Nephron (organoid): ENCODE measurements around the gene MEAK7.

ENCODE experiments used
- H3K27ac Mint-ChIP-seq, 3 experiments: 2 replicates each; pipeline ENCODE4 v1.8.0; 2020; ENCODE audit warnings: mixed read lengths in 3 of 3, mild to moderate bottlenecking in 2 of 3, moderate library complexity in 1 of 3
- H3K27me3 Mint-ChIP-seq: 2 replicates; pipeline ENCODE4 v1.8.0; 2021; ENCODE audit warnings: low read depth, mild to moderate bottlenecking, moderate library complexity, mixed read lengths
- H3K36me3 Mint-ChIP-seq: 2 replicates; pipeline ENCODE4 v1.8.0; 2020; ENCODE audit warnings: low read depth, mixed read lengths
- H3K4me1 Mint-ChIP-seq: 2 replicates; pipeline ENCODE4 v1.8.0; 2020; ENCODE audit warnings: mixed read lengths
- H3K4me3 Mint-ChIP-seq, 3 experiments: 2 replicates each; pipeline ENCODE4 v1.8.0; 2020; ENCODE audit warnings: mild to moderate bottlenecking in 3 of 3, mixed read lengths in 3 of 3, moderate library complexity in 2 of 3
- H3K9me3 Mint-ChIP-seq: 2 replicates; pipeline ENCODE4 v1.8.0; 2020; ENCODE audit warnings: mixed read lengths
- TF ChIP-seq, protein P1 (sequence below), 3 experiments: fragments of 200-600 bp; sonication (generic); IDR thresholded peaks; one replicate each; pipeline ENCODE4 v1.5.0; 2021; ENCODE audit warnings: antibody characterized with exemption in 3 of 3; ENCODE audit not compliant: unreplicated experiment in 3 of 3

The MEAK7 gene

DNA sequence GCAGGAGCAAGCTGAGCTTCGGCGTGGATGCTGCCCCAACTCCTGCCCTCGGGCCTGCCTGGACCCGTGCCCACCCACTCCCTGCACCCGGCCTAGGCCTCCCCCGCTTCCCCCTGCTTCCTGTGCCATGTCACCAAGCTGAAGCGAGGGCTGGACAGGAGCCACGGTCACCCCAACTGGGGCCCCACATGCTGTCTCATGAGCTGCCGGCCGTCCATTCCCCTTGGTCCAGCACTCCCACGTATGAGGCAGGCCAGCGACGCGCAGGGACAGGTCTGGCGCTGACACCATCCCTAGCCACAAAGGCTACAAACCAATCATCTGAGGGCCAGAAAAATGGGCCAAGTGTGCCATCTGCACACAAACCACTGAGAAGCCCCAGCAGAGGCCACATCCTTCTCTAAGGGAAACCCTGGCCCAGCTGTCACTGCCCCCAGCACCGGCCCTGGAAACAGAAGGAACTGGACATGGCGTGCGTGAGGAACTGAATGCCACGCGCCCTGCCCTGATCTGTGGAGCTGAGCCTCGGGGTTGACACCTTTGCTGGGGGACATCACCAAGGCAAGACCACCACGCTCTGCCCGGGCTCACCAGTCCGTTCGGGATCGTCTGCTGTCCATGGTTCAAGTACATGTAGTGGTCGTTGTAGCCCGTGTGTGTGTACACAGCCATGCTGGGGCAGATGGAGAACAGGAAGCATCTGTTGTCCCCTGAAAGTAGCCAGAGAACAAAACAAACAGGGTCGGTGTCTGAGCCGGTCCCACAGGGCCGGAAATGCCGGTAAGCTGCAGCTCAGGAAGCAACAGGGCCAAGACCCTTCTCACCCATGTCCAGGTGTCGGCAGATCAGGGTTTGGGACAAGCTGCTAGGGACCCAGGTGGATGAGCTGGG is 22.2 kb downstream of the MEAK7 start:
- H3K27ac Mint-ChIP-seq = peak overlapping the region in 2 of 3 experiments; percentile 15 to 40
- TF ChIP-seq, protein P1, sequence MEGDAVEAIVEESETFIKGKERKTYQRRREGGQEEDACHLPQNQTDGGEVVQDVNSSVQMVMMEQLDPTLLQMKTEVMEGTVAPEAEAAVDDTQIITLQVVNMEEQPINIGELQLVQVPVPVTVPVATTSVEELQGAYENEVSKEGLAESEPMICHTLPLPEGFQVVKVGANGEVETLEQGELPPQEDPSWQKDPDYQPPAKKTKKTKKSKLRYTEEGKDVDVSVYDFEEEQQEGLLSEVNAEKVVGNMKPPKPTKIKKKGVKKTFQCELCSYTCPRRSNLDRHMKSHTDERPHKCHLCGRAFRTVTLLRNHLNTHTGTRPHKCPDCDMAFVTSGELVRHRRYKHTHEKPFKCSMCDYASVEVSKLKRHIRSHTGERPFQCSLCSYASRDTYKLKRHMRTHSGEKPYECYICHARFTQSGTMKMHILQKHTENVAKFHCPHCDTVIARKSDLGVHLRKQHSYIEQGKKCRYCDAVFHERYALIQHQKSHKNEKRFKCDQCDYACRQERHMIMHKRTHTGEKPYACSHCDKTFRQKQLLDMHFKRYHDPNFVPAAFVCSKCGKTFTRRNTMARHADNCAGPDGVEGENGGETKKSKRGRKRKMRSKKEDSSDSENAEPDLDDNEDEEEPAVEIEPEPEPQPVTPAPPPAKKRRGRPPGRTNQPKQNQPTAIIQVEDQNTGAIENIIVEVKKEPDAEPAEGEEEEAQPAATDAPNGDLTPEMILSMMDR (IDR thresholded peaks at IDR 0.05; ENCODE audit: unreplicated experiment in 3 of 3) = no peak
- no peak overlapping the region for H3K4me3 Mint-ChIP-seq
- H3K4me1 Mint-ChIP-seq = peaks cover 11% of the 10 kb centered on the region
- H3K27me3 Mint-ChIP-seq = peaks cover 7% of the 10 kb centered on the region
- H3K9me3 Mint-ChIP-seq = no peaks in the 10 kb centered on the region
- peaks cover 46% of the 10 kb centered on the region for H3K36me3 Mint-ChIP-seq

GRCh38 chr16:84481051-84481735 is 23.3 kb downstream of the MEAK7 start:
- H3K4me3 Mint-ChIP-seq = no peak overlapping the region
- TF ChIP-seq, protein P1 (IDR thresholded peaks at IDR 0.05; ENCODE audit: unreplicated experiment in 3 of 3) = no peak
- no peaks in the 10 kb centered on the region for H3K9me3 Mint-ChIP-seq
- H3K4me1 Mint-ChIP-seq = peaks cover 11% of the 10 kb centered on the region
- H3K27ac Mint-ChIP-seq = no peak overlapping the region
- peaks cover 7% of the 10 kb centered on the region for H3K27me3 Mint-ChIP-seq
- peaks cover 46% of the 10 kb centered on the region for H3K36me3 Mint-ChIP-seq

- H3K4me3 Mint-ChIP-seq = no peak overlapping the region
- peaks cover 11% of the 10 kb centered on the region for H3K4me1 Mint-ChIP-seq
- TF ChIP-seq, protein P1 (IDR thresholded peaks at IDR 0.05; ENCODE audit: unreplicated experiment in 3 of 3) = no peak
- no peak overlapping the region for H3K27ac Mint-ChIP-seq
- peaks cover 52% of the 10 kb centered on the region for H3K36me3 Mint-ChIP-seq
- H3K27me3 Mint-ChIP-seq = peaks cover 7% of the 10 kb centered on the region
- no peaks in the 10 kb centered on the region for H3K9me3 Mint-ChIP-seq
Measured at GRCh38 chr16:84479716-84480450, 24.6 kb downstream of the MEAK7 start.

- Mint-ChIP-seq H3K27ac (peak overlapping the region; percentile 25 to 66 (median 60)), H3K27me3 (peaks cover 3% of the 10 kb centered on the region), H3K4me3 (no peak overlapping the region), H3K4me1 (peaks cover 6% of the 10 kb centered on the region), H3K9me3 (peaks cover 8% of the 10 kb centered on the region), H3K36me3 (peaks cover 58% of the 10 kb centered on the region)
- TF ChIP-seq, protein P1 (IDR thresholded peaks at IDR 0.05; ENCODE audit: unreplicated experiment in 3 of 3) = no peak
Measured at GRCh38 chr16:84478172-84478947, 26.1 kb downstream of the MEAK7 start.

- peaks cover 6% of the 10 kb centered on the region for H3K4me1 Mint-ChIP-seq
Measured at GRCh38 chr16:84477661-84478060, 26.8 kb downstream of the MEAK7 start.

More at GRCh38 chr16:84477661-84478060, 26.8 kb downstream of the MEAK7 start:
- peak overlapping the region in 1 of 3 experiments; percentile 60 for H3K27ac Mint-ChIP-seq
- no peak overlapping the region for H3K4me3 Mint-ChIP-seq
- TF ChIP-seq, protein P1 (IDR thresholded peaks at IDR 0.05; ENCODE audit: unreplicated experiment in 3 of 3) = no peak
- peaks cover 61% of the 10 kb centered on the region for H3K36me3 Mint-ChIP-seq
- peaks cover 11% of the 10 kb centered on the region for H3K9me3 Mint-ChIP-seq
- H3K27me3 Mint-ChIP-seq = peaks cover 3% of the 10 kb centered on the region
